Suprapubic skin (tissue), 4 donors: ENCODE data around the gene ARHGAP23.
"Not testable (repeated sequence)": the region's sequence is repeated elsewhere in the genome, so short reads cannot be mapped to it uniquely, and the experiment has no call there.

Source experiments
- EP300 ChIP-seq: sonication (generic); formaldehyde crosslinking; IDR thresholded peaks from one replicate; pipeline ENCODE4 v1.6.1; 2017; ENCODE audit warnings: antibody characterized with exemption
- POLR2A ChIP-seq, 2 donors: fragments of 450-650 bp; IDR thresholded peaks; one replicate each; pipeline ENCODE4 v1.6.1; 2017; ENCODE audit warnings: antibody characterized with exemption in 2 of 2, mild to moderate bottlenecking in 2 of 2, moderate library complexity in 2 of 2
- POLR2AphosphoS5 ChIP-seq, 3 donors: sonication (generic); formaldehyde crosslinking; IDR thresholded peaks; one replicate each; pipeline ENCODE4 v1.6.1; 2017; ENCODE audit warnings: antibody characterized with exemption in 3 of 3
- TF ChIP-seq, protein P1 (sequence below), 2 donors: fragments of 200-600 bp in 1 of 2; fragments of 450-650 bp in 1 of 2; sonication (generic) in 1 of 2; IDR thresholded peaks; one replicate each; pipeline ENCODE4 v1.5.1; 2016 to 2019; ENCODE audit warnings: antibody characterized with exemption in 2 of 2, mild to moderate bottlenecking in 1 of 2, moderate library complexity in 1 of 2

DNA sequence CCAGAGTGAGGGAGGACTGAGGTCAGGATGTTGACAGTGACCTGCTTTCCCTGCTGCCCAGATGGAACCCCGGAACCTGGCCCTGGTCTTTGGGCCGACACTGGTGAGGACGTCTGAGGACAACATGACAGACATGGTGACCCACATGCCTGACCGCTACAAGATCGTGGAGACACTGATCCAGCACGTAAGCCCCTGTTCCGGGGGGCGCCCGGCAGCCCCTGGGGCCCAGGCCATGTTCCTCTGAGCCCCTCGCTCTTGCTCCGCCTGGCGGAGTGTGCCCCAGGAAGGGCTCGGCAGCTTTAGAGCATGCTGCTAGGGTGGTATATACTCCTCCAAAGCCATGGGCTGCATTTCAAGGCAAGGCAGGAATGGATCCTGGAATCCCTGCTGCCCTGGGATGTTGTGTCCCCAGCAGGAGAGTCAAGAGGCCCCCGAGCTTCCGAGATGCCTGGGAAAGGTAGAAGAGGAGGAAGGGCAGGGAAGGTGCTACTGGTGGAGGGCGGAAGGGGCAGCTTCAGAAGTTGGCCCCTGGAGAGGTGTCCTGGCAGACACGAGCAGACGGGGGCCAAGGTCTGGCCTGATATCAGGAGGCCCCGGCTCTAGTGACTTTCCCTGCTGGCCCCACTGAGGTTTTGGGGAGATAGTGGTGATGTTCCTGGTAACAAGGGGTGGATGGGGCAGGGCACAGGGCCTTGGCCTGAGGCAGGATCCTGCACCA lies 63.2 kb downstream of the ARHGAP23 start:
- TF ChIP-seq, protein P1, sequence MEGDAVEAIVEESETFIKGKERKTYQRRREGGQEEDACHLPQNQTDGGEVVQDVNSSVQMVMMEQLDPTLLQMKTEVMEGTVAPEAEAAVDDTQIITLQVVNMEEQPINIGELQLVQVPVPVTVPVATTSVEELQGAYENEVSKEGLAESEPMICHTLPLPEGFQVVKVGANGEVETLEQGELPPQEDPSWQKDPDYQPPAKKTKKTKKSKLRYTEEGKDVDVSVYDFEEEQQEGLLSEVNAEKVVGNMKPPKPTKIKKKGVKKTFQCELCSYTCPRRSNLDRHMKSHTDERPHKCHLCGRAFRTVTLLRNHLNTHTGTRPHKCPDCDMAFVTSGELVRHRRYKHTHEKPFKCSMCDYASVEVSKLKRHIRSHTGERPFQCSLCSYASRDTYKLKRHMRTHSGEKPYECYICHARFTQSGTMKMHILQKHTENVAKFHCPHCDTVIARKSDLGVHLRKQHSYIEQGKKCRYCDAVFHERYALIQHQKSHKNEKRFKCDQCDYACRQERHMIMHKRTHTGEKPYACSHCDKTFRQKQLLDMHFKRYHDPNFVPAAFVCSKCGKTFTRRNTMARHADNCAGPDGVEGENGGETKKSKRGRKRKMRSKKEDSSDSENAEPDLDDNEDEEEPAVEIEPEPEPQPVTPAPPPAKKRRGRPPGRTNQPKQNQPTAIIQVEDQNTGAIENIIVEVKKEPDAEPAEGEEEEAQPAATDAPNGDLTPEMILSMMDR (IDR thresholded peaks at IDR 0.05) = peak in 1 of 2 donors; percentile 4
- not testable (repeated sequence) for TF ChIP-seq POLR2AphosphoS5 (IDR thresholded peaks at IDR 0.05); POLR2A (IDR thresholded peaks at IDR 0.05); EP300
